GM23338 (cell line): ENCODE measurements around the gene TBX18.

Experiments used
- CREB1 ChIP-seq: fragments of 250-450 bp; sonication (Bioruptor Pico); IDR thresholded peaks from 2 replicates; pipeline ENCODE4 v1.5.0; 2020; ENCODE audit warnings: low read depth, mild to moderate bottlenecking, moderate library complexity
- CTCF ChIP-seq, 2 experiments: fragments of 200-600 bp in 1 of 2; sonication (generic) in 1 of 2; conservative IDR thresholded peaks; 2 replicates each; pipeline versions ENCODE4 v1.5.1 to v1.6.1; 2016 to 2017; ENCODE audit warnings: antibody characterized with exemption in 2 of 2, low read depth in 2 of 2, mild to moderate bottlenecking in 2 of 2, moderate library complexity in 1 of 2
- ETS1 ChIP-seq: IDR thresholded peaks from 2 replicates; pipeline ENCODE4 v1.6.1; 2016; ENCODE audit warnings: antibody characterized with exemption
- EZH2 ChIP-seq: fragments of 200-600 bp; sonication (generic); IDR thresholded peaks from one replicate; pipeline ENCODE4 v1.8.0; 2017; ENCODE audit warnings: antibody characterized with exemption, mild to moderate bottlenecking, low read depth; ENCODE audit not compliant: unreplicated experiment
- EZH2phosphoT487 ChIP-seq: fragments of 200-600 bp; sonication (generic); IDR thresholded peaks from one replicate; pipeline ENCODE4 v1.8.1; 2018; ENCODE audit warnings: antibody characterized with exemption; ENCODE audit not compliant: unreplicated experiment
- JUNB ChIP-seq: IDR thresholded peaks from one replicate; pipeline ENCODE4 v1.6.1; 2016; ENCODE audit warnings: antibody characterized with exemption; ENCODE audit not compliant: unreplicated experiment
- NANOG ChIP-seq: IDR thresholded peaks from 2 replicates; pipeline ENCODE4 v1.6.1; 2016; ENCODE audit warnings: antibody characterized with exemption, borderline replicate concordance
- POLR2AphosphoS5 ChIP-seq: IDR thresholded peaks from 2 replicates; pipeline ENCODE4 v1.6.1; 2016; ENCODE audit warnings: antibody characterized with exemption, low read depth
- REST ChIP-seq: IDR thresholded peaks from one replicate; pipeline ENCODE4 v1.6.1; 2018; ENCODE audit warnings: antibody characterized with exemption; ENCODE audit not compliant: unreplicated experiment
- ZNF114 ChIP-seq: fragments of 250-450 bp; sonication (Bioruptor Pico); IDR thresholded peaks from 2 replicates; pipeline ENCODE4 v1.5.0; 2020; ENCODE audit warnings: mild to moderate bottlenecking, moderate library complexity
- ZNF331 ChIP-seq: fragments of 250-450 bp; sonication (Bioruptor Pico); IDR thresholded peaks from 2 replicates; pipeline ENCODE4 v1.5.0; 2020; ENCODE audit warnings: low read depth, mild to moderate bottlenecking, moderate library complexity

- TF ChIP-seq CREB1 (CRISPR knock-in tag) = no peak
- TF ChIP-seq CTCF (conservative IDR thresholded peaks at IDR 0.05; ENCODE audit: low read depth in 2 of 2) = no peak
- TF ChIP-seq JUNB = no peak
- no peak for TF ChIP-seq EZH2phosphoT487
- TF ChIP-seq POLR2AphosphoS5 = no peak
- no peak for TF ChIP-seq NANOG
- no peak for TF ChIP-seq ETS1
- TF ChIP-seq ZNF114 (CRISPR knock-in tag) = no peak
- TF ChIP-seq EZH2 = no peak
- TF ChIP-seq REST = no peak
- TF ChIP-seq ZNF331 (CRISPR knock-in tag) = no peak
These were observed 24.3 kb upstream of the TBX18 start for GRCh38 chr6:84788689-84789088.
